ENCODE measurements around the gene SLX4. TPM values are rescaled to one million over a fixed set of nuclear protein-coding genes. Genes with fewer than 3 reads are reported as not detected.

SLX4 gene
- total RNA-seq, 2 donors from 2014 or later: 3.5 to 6.3 TPM

GRCh38 chr16:3655030-3655395, 43.6 kb upstream of the SLX4 start:
- Histone ChIP-seq H3K9me3 (no peaks in the 10 kb centered on the region), H3K27ac (no peak overlapping the region), H3K4me1 (no peaks in the 10 kb centered on the region), H3K27me3 (no peaks in the 10 kb centered on the region), H3K9ac (ENCODE audit: low read depth in 2 of 2, low read length in 2 of 2) (peak overlapping the region in 1 of 2 donors; percentile 76), H3K4me3 (no peak overlapping the region), H3K36me3 (peaks cover 4% of the 10 kb centered on the region)
- TF ChIP-seq, protein P1, sequence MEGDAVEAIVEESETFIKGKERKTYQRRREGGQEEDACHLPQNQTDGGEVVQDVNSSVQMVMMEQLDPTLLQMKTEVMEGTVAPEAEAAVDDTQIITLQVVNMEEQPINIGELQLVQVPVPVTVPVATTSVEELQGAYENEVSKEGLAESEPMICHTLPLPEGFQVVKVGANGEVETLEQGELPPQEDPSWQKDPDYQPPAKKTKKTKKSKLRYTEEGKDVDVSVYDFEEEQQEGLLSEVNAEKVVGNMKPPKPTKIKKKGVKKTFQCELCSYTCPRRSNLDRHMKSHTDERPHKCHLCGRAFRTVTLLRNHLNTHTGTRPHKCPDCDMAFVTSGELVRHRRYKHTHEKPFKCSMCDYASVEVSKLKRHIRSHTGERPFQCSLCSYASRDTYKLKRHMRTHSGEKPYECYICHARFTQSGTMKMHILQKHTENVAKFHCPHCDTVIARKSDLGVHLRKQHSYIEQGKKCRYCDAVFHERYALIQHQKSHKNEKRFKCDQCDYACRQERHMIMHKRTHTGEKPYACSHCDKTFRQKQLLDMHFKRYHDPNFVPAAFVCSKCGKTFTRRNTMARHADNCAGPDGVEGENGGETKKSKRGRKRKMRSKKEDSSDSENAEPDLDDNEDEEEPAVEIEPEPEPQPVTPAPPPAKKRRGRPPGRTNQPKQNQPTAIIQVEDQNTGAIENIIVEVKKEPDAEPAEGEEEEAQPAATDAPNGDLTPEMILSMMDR (IDR thresholded peaks at IDR 0.05): no peak
- DNase-seq: no peak
- intact Hi-C loops (cut with DNase I): no loop called here

DNA sequence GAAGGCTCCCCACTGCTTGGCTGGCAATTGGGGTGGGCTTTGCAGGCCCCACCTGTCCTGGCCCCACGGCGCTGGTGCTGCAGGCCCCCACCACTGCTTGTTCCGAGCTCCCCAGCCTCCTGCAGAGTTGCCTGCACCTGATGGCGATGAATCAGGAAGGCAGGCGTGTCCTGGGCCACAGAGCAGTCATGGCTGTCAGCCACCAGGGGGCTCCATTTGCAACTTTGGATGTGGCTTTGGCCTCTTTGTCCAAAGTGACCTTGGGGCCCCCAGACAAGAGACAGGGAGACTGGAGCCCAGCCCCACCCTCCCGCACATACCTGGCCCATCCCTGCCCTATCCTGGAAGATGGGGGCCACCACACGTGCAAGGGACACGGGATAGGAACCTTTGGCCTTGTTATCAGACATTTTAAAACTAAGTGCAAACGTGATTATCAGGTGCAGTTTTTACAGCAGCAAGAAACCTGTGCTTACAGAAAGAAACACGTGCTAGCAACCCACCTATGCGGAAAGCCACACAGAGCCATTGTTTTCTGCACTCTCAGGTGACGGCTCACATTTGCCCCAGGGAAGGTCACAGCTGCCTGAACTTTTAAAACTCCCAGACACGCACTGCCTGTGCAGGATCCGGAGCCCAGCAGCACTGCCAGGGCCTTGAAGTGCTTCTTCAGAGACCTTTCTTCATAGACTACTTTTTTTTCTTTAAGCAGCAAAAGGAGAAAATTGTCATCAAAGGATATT, 43.0 kb upstream of the SLX4 start, which contains the start of gene DNASE1:
Gene DNASE1, plus strand, starts transcription at position 443 of the 743 bp plus-strand sequence. CDS start 683 bp downstream, outside the sequence.
- no peak within 1 kb of the TSS for H3K4me3 ChIP-seq

GRCh38 chr16:3652373-3653195, 41.2 kb upstream of the SLX4 start:
- Histone ChIP-seq H3K9ac (ENCODE audit: low read depth in 2 of 2, low read length in 2 of 2) (no peak overlapping the region), H3K27me3 (no peaks in the 10 kb centered on the region), H3K9me3 (no peaks in the 10 kb centered on the region), H3K4me3 (no peak overlapping the region), H3K36me3 (peaks cover 4% of the 10 kb centered on the region), H3K4me1 (no peaks in the 10 kb centered on the region), H3K27ac (no peak overlapping the region)
- intact Hi-C loops (cut with DNase I): no loop called here
- DNase-seq: no peak
- TF ChIP-seq, protein P1 (IDR thresholded peaks at IDR 0.05): no peak

More for the DNA sequence above, 43.0 kb upstream of the SLX4 start, which contains the start of gene DNASE1:
- peaks cover 4% of the 10 kb centered on the region for H3K36me3 ChIP-seq
- no peaks in the 10 kb centered on the region for H3K9me3 ChIP-seq
- TF ChIP-seq, protein P1 (IDR thresholded peaks at IDR 0.05): peak; percentile 70
- H3K27ac ChIP-seq: peak within 1 kb of the TSS; percentile 33
- peak; percentile 84 for DNase-seq
- peak within 1 kb of the TSS in 1 of 2 donors; percentile 76 for H3K9ac ChIP-seq (ENCODE audit: low read depth in 2 of 2, low read length in 2 of 2)
- no peaks in the 10 kb centered on the region for H3K4me1 ChIP-seq
- intact Hi-C loops (cut with DNase I): no loop called here
- H3K27me3 ChIP-seq: no peaks in the 10 kb centered on the region

GRCh38 chr16:3651461-3652372, 40.3 kb upstream of the SLX4 start:
- TF ChIP-seq, protein P1 (IDR thresholded peaks at IDR 0.05): no peak
- H3K9ac ChIP-seq (ENCODE audit: low read depth in 2 of 2, low read length in 2 of 2): no peak overlapping the region
- H3K9me3 ChIP-seq: no peaks in the 10 kb centered on the region
- H3K4me3 ChIP-seq: no peak overlapping the region
- H3K4me1 ChIP-seq: no peaks in the 10 kb centered on the region
- DNase-seq: no peak
- H3K27ac ChIP-seq: no peak overlapping the region
- intact Hi-C loops (cut with DNase I): no loop called here
- no peaks in the 10 kb centered on the region for H3K27me3 ChIP-seq
- H3K36me3 ChIP-seq: no peaks in the 10 kb centered on the region
